PC-9 (cell line): ENCODE results near the gene NDUFS5.

ENCODE experiments used
- EZH2 ChIP-seq: fragments of 200-600 bp; sonication (generic); IDR thresholded peaks from 2 replicates; pipeline ENCODE4 v1.8.0; 2017; ENCODE audit warnings: antibody characterized with exemption, low read depth
- TF ChIP-seq, protein P1 (sequence below): fragments of 200-600 bp; sonication (generic); conservative IDR thresholded peaks from 2 replicates; pipeline ENCODE4 v1.6.1; 2017; ENCODE audit warnings: mixed run types, antibody characterized with exemption, mild to moderate bottlenecking, moderate library complexity

DNA sequence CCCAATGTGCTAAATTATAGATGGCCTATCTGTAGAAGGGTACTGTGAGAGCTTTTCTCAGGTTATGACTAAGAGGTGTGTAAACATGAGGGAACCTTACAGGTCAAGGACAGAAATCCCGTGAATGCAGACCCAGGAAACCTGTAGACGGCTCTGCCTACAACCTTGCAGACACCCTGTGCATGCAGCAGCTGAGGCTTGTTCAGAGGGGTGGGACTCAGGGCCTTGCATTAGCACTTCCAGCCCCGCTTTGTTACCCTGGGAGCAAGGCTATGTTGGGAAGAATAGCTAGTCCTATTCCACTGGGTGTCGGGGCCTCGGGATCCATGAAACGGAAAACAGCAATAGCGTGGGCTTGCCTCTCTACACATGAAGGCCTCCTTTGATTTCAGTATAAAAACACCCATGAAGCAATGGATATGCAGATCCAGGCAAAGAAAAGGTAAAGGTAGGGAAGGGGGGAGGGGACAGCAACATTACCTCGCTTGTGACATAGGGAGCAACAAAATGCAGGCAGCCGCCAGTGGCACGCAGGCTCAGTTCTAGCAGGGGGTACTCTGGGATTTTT, 9.5 kb upstream of the NDUFS5 start:
- TF ChIP-seq, protein P1, sequence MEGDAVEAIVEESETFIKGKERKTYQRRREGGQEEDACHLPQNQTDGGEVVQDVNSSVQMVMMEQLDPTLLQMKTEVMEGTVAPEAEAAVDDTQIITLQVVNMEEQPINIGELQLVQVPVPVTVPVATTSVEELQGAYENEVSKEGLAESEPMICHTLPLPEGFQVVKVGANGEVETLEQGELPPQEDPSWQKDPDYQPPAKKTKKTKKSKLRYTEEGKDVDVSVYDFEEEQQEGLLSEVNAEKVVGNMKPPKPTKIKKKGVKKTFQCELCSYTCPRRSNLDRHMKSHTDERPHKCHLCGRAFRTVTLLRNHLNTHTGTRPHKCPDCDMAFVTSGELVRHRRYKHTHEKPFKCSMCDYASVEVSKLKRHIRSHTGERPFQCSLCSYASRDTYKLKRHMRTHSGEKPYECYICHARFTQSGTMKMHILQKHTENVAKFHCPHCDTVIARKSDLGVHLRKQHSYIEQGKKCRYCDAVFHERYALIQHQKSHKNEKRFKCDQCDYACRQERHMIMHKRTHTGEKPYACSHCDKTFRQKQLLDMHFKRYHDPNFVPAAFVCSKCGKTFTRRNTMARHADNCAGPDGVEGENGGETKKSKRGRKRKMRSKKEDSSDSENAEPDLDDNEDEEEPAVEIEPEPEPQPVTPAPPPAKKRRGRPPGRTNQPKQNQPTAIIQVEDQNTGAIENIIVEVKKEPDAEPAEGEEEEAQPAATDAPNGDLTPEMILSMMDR: no peak
- TF ChIP-seq EZH2: no peak
